Stomach (tissue), 9 donors: ENCODE measurements around the gene ETS2. TPM values are rescaled to one million over a fixed set of nuclear protein-coding genes. Genes with fewer than 3 reads are reported as not detected.

ENCODE experiments used
- DNase-seq, 2 donors: peaks; one replicate each; pipeline versions ENCODE4 v3.0.0 to v3.0.0-alpha.2; 2013 to 2019
- H3K27ac ChIP-seq, 5 donors: fragments of 200-600 bp in 4 of 5; sonication (generic) in 4 of 5; one replicate each; pipeline ENCODE4 v1.5.1; 2013 to 2019; ENCODE audit warnings: mild to moderate bottlenecking in 1 of 5, moderate library complexity in 1 of 5
- H3K27me3 ChIP-seq, 3 donors: fragments of 200-600 bp; sonication (generic); one replicate each; pipeline ENCODE4 v1.5.1; 2017 to 2019; ENCODE audit warnings: mixed run types in 1 of 3
- H3K36me3 ChIP-seq, 4 donors: fragments of 200-600 bp; sonication (generic); 1 replicate in 3 of 4; 2 replicates in 1 of 4; pipeline ENCODE4 v1.5.1; 2016 to 2019
- H3K4me1 ChIP-seq, 4 donors: fragments of 200-600 bp; sonication (generic); one replicate each; pipeline ENCODE4 v1.5.1; 2016 to 2019
- H3K4me3 ChIP-seq, 4 donors: fragments of 200-600 bp; sonication (generic) in 3 of 4; one replicate each; pipeline ENCODE4 v1.5.1; 2016 to 2019; ENCODE audit warnings: mild to moderate bottlenecking in 1 of 4
- H3K9me3 ChIP-seq, 4 donors: fragments of 200-600 bp; sonication (generic); one replicate each; pipeline ENCODE4 v1.5.1; 2016 to 2019
- CTCF ChIP-seq, 7 experiments: fragments of 450-650 bp in 4 of 7; fragments of 200-600 bp in 3 of 7; sonication (generic) in 3 of 7; IDR thresholded peaks; one replicate each; pipeline ENCODE4 v1.5.1; 2016 to 2019; ENCODE audit warnings: antibody characterized with exemption in 7 of 7, control low read depth in 2 of 7, mild to moderate bottlenecking in 1 of 7
- EP300 ChIP-seq: sonication (generic); formaldehyde crosslinking; IDR thresholded peaks from one replicate; pipeline ENCODE4 v1.6.1; 2017; ENCODE audit warnings: antibody characterized with exemption
- POLR2A ChIP-seq, 4 donors: fragments of 450-650 bp; IDR thresholded peaks; one replicate each; pipeline ENCODE4 v1.6.1; 2016; ENCODE audit warnings: antibody characterized with exemption in 4 of 4, control low read depth in 2 of 4, mild to moderate bottlenecking in 1 of 4, moderate library complexity in 1 of 4
- POLR2AphosphoS5 ChIP-seq, 3 donors: sonication (generic); formaldehyde crosslinking; IDR thresholded peaks; one replicate each; pipeline ENCODE4 v1.6.1; 2016; ENCODE audit warnings: antibody characterized with exemption in 3 of 3
- WGBS, 5 donors: extraction: QIAGEN DNeasy Blood & Tissue Kit in 3 of 5; methylation state at CpG; one replicate each; pipeline versions ENCODE4 v1.1.5 to v1.1.7; 2013 to 2018; 5-methylcytosine and 5-hydroxymethylcytosine counted together
- intact Hi-C: fragments of 100-400 bp; cut with DNase I; formaldehyde crosslinking; loops from one replicate; pipeline ENCODE4 v1.15.1; 2023; ENCODE audit warnings: low total_unique reads
- polyA plus RNA-seq, 3 donors: library from polyadenylated mRNA; stranded (reverse); fragments of 200-250 nt; gene quantifications; one replicate each; pipeline ENCODE4 v1.2.3, GENCODE V29; 2013
- total RNA-seq, 5 donors: library from RNA; depleted of rRNA; stranded (reverse); fragments of >200 nt; gene quantifications; one replicate each; pipeline versions ENCODE4 v1.1.0 to v1.2.3, GENCODE V29; 2014 to 2016
- donor health status: healthy with polysubstance abuse.
- donor health status: Bipolar disorder and iron deficiency.
- donor health status: healthy.

The ETS2 gene
- total and polyA plus RNA-seq, 8 donors = 33.8 to 80.0 (median 50.6) TPM

GRCh38 chr21:38774586-38775285 lies 31.0 kb upstream of the ETS2 start:
- intact Hi-C loops = no loop called here
- Histone ChIP-seq H3K27me3 (no peaks in the 10 kb centered on the region), H3K36me3 (no peaks in the 10 kb centered on the region), H3K4me3 (no peak overlapping the region), H3K9me3 (peaks cover 0 to 9% (median 3%) of the 10 kb centered on the region in 4 donors), H3K27ac (peak overlapping the region in 3 of 5 donors; percentile 4 to 69 (median 31)), H3K4me1 (peaks cover 0 to 20% (median 7%) of the 10 kb centered on the region in 4 donors)
- no peak for TF ChIP-seq POLR2A (IDR thresholded peaks at IDR 0.05)
- no peak for TF ChIP-seq EP300
- no peak for TF ChIP-seq POLR2AphosphoS5 (IDR thresholded peaks at IDR 0.05)
- no peak for TF ChIP-seq CTCF (IDR thresholded peaks at IDR 0.05)
- WGBS, 5 donors = 87 to 91% (median 89%) methylated on average over 9 to 12 of the region's 12 CpGs
- no peak for DNase-seq

GRCh38 chr21:38775733-38776132 lies 30.0 kb upstream of the ETS2 start:
- no peaks in the 10 kb centered on the region for H3K36me3 ChIP-seq
- no peak for DNase-seq
- H3K4me3 ChIP-seq = no peak overlapping the region
- H3K27ac ChIP-seq = no peak overlapping the region
- peaks cover 0 to 9% (median 3%) of the 10 kb centered on the region in 4 donors for H3K9me3 ChIP-seq
- intact Hi-C loops = no loop called here
- H3K27me3 ChIP-seq = no peaks in the 10 kb centered on the region
- WGBS, 5 donors = 73 to 87% (median 83%) methylated on average over 5 of the region's 5 CpGs
- TF ChIP-seq POLR2AphosphoS5 (IDR thresholded peaks at IDR 0.05) (no peak), EP300 (no peak), POLR2A (IDR thresholded peaks at IDR 0.05) (no peak), CTCF (IDR thresholded peaks at IDR 0.05) (no peak)
- peaks cover 0 to 12% (median 6%) of the 10 kb centered on the region in 4 donors for H3K4me1 ChIP-seq

GRCh38 chr21:38777015-38777414 lies 28.7 kb upstream of the ETS2 start:
- WGBS, 5 donors = 76 to 94% (median 86%) methylated on average over 1 of the region's 1 CpG
- intact Hi-C loops = no loop called here
- no peak for TF ChIP-seq CTCF (IDR thresholded peaks at IDR 0.05)
- no peak for TF ChIP-seq POLR2A (IDR thresholded peaks at IDR 0.05)
- TF ChIP-seq POLR2AphosphoS5 (IDR thresholded peaks at IDR 0.05) = no peak
- no peak for TF ChIP-seq EP300
- no peaks in the 10 kb centered on the region for H3K27me3 ChIP-seq
- peaks cover 0 to 17% (median 5%) of the 10 kb centered on the region in 4 donors for H3K9me3 ChIP-seq
- H3K4me1 ChIP-seq = peaks cover 0 to 12% (median 6%) of the 10 kb centered on the region in 4 donors
- no peak overlapping the region for H3K4me3 ChIP-seq
- DNase-seq = no peak
- no peaks in the 10 kb centered on the region for H3K36me3 ChIP-seq
- no peak overlapping the region for H3K27ac ChIP-seq

- Histone ChIP-seq H3K36me3 (no peaks in the 10 kb centered on the region), H3K9me3 (peaks cover 0 to 22% (median 9%) of the 10 kb centered on the region in 4 donors), H3K27me3 (no peaks in the 10 kb centered on the region), H3K4me3 (no peak overlapping the region), H3K27ac (no peak overlapping the region), H3K4me1 (peaks cover 0 to 12% (median 6%) of the 10 kb centered on the region in 4 donors)
- TF ChIP-seq CTCF (IDR thresholded peaks at IDR 0.05) = no peak
- no peak for TF ChIP-seq POLR2A (IDR thresholded peaks at IDR 0.05)
- TF ChIP-seq EP300 = no peak
- no peak for TF ChIP-seq POLR2AphosphoS5 (IDR thresholded peaks at IDR 0.05)
- no peak for DNase-seq
- 53 to 74% (median 63%) methylated on average over 5 of the region's 5 CpGs for WGBS, 5 donors
- intact Hi-C loops = no loop called here
Observed at GRCh38 chr21:38777531-38777930, 28.2 kb upstream of the ETS2 start.
